ENCODE data around the gene HAUS3.

The HAUS3 gene

DNA sequence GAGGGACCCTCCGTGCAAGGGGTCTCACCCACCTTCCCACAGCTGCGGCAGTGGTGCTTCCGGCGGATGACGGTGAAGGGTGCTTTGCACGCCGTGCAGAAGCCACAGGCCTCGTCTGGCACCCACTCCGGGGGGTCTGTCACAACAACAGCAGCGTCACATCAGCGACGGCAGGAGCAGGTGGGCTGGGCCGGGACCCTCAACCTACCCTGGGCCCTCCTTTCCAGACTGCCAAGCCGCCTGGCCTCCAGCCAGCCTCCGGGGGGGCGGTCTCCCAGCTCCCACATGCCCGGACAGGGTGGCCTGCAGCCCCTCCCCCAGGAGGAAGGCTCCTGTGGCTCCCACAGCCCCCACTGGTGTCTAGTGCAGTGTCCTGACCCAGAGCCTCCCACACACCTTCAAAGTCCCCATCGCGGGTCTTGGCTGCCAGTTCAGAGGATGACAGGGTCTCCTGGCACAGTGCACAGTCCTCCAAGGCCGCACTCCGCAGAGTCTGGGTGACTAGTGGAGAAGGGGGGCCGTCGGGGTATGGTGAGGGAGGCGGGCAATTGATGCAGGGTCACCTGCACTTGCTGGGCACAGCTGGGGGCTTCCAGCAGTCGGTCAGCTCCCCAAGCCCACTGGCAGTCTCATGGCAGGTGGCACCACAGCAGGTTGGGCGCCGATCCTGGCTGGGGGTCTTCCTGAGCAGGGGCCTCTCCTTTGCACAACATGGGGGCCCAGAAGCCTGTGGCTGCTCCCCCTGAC is 29.5 kb upstream of the HAUS3 start:
- Mint-ChIP-seq H3K9me3 (no peaks in the 10 kb centered on the region), H3K4me3 (no peak overlapping the region), H3K36me3 (ENCODE audit: low read depth) (no peaks in the 10 kb centered on the region), H3K27me3 (ENCODE audit: low read depth) (no peaks in the 10 kb centered on the region), H3K27ac (no peak overlapping the region), H3K4me1 (ENCODE audit: low read depth) (no peaks in the 10 kb centered on the region)

DNA sequence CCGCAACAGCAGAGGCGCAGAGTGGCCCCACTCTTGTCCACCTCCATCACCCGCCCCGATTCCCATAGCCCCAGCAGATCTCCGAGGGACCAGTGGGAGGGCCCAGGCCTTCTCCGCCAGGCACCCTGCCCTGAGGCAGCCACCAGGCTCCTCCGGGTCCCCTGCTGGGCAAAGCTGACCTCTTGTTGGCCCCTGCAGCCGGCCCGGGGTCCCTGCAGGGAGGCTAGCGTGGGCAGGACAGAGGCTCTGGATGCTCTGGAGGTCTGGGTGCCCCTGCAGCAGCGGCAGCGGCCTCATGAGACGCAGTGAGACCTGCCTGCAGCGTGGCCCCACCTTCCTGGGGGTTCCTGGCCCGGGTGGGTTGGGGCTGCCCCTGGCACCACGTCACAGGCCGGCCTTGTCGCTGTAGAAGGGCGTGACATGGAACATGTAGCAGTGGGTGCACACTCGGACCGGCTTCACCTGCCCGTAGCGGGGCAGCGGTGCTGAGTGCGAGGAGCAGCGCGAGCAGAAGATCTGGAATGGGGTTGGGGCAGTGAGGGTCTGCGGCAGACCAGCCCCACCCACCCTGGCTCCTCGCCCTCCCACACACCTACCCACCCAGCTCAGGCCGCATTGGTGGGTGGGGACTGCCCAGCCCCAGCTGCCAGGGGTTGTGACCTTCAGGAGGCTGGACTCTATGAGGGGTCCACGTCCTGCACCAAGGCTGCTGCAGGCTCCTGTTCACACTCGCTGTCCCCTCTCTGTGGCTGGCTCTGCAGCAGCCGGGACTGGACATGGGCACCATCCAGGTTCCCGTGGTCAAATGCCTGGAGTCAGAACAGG is 28.6 kb upstream of the HAUS3 start:
- no peak overlapping the region for H3K4me3 Mint-ChIP-seq
- H3K27ac Mint-ChIP-seq: no peak overlapping the region
- H3K27me3 Mint-ChIP-seq (ENCODE audit: low read depth): no peaks in the 10 kb centered on the region
- H3K9me3 Mint-ChIP-seq: no peaks in the 10 kb centered on the region
- no peaks in the 10 kb centered on the region for H3K36me3 Mint-ChIP-seq (ENCODE audit: low read depth)
- no peaks in the 10 kb centered on the region for H3K4me1 Mint-ChIP-seq (ENCODE audit: low read depth)

DNA sequence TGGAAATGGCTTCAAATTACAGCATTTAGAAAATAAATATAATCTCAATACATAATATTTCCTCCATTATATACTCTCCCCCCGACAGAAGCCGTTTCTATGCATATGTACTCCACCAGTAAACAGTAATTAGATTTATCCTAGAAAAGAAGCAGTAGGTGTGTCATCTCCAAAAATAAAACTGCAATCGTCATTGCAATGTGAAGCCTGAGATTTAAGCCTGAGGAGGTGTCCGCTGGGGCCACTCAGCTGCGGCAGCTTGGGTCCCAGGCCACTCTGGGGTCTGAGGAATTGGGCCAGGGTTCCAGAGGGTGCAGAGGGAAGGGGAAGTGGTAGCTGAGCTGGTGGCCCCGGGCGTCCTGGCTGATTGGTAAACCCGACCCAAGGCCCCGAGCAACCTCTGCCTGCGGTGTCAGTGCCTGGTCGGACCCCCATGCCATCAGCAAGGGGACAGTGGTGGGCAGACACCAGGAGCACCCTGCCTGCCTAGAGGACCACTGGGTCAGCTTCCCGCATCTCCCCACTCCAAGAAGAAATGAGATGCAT is 27.8 kb upstream of the HAUS3 start:
- Mint-ChIP-seq H3K36me3 (ENCODE audit: low read depth) (no peaks in the 10 kb centered on the region), H3K4me3 (no peak overlapping the region), H3K4me1 (ENCODE audit: low read depth) (no peaks in the 10 kb centered on the region), H3K9me3 (no peaks in the 10 kb centered on the region), H3K27ac (no peak overlapping the region), H3K27me3 (ENCODE audit: low read depth) (no peaks in the 10 kb centered on the region)

DNA sequence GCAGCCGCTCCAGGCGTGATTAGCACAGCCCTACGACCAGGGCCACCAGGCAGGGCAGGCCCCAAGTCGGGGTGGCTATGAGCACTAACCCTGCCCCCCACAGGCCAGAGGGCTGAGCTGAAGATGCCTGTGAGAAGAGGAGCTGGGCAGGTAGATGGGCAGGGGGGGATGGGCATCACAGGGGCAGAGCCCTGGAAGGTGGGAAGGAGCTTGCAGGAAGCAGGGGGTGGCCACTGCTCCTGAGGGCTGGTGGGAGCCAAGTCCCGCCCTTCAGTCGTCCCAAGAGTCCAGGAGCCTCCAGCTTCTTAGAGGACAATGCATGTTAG is 27.2 kb upstream of the HAUS3 start:
- Mint-ChIP-seq H3K27me3 (ENCODE audit: low read depth) (no peaks in the 10 kb centered on the region), H3K4me3 (no peak overlapping the region), H3K9me3 (no peaks in the 10 kb centered on the region), H3K27ac (no peak overlapping the region), H3K36me3 (ENCODE audit: low read depth) (no peaks in the 10 kb centered on the region), H3K4me1 (ENCODE audit: low read depth) (no peaks in the 10 kb centered on the region)

DNA sequence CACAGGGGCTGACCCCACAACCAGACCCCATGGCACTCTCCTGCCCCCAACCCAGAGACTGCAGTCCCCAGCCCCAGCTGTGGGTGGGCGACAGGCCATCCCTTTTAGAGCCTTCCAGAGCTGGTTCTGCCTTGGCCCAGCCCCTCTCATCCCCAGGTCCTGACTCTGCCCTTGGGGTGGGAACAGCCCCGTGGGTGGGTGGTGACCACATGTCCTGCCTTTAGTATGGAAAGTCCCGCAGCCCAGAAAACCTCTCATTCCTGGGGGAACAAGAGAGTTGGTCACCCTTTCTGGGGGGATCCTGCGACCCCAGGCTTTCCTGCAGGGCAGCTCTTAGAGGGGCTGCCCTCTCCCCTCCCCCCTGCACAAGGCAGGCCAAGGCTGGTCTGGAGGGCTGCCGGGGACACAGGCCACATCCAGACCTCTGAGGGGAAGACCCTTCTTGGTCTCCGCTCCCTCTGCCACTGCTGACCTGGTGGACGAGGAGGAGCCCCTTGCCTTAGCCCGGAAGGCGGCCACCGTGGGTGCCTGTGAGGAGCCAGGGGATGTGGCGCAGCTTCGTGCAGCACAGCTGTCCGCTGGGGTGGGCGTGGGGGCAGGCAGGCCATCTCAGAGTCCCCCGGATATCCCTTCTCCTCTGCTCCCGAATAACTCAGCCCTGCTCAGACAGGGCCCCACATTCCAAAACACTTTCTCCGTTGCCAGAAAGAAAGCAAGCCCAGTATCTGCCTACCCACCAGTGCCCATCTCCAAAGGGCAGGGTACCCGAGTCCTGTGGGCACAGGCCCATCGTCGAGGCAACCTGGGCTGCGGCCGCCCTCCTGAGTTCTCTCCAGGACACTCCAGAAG is 26.7 kb upstream of the HAUS3 start:
- H3K9me3 Mint-ChIP-seq: no peaks in the 10 kb centered on the region
- H3K27ac Mint-ChIP-seq: no peak overlapping the region
- no peaks in the 10 kb centered on the region for H3K27me3 Mint-ChIP-seq (ENCODE audit: low read depth)

DNA sequence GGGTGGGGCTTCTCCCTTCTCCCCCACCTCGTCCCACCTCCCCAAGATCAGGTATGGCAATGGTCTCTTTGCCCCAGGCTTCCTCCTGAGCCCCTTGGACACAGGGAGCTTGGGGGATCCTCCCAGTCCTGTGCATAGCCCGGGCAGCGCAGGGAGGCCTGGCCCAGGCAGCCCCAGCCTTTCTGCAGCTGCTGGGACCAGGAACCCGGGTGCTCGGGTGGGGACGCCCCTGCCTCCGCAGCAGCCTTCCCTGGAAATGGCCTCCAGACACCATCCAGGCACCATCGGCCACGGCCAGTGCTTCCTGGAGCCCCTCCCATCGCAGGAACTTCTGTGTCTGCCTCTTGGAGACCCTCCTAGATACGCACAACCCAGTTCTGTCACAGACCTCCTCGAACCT is 25.9 kb upstream of the HAUS3 start:
- Mint-ChIP-seq H3K36me3 (ENCODE audit: low read depth) (no peaks in the 10 kb centered on the region), H3K4me3 (no peak overlapping the region), H3K4me1 (ENCODE audit: low read depth) (no peaks in the 10 kb centered on the region), H3K27me3 (ENCODE audit: low read depth) (no peaks in the 10 kb centered on the region), H3K9me3 (no peaks in the 10 kb centered on the region), H3K27ac (no peak overlapping the region)

More for the DNA sequence above, 26.7 kb upstream of the HAUS3 start:
- H3K36me3 Mint-ChIP-seq (ENCODE audit: low read depth): no peaks in the 10 kb centered on the region
- no peak overlapping the region for H3K4me3 Mint-ChIP-seq
- H3K4me1 Mint-ChIP-seq (ENCODE audit: low read depth): no peaks in the 10 kb centered on the region

DNA sequence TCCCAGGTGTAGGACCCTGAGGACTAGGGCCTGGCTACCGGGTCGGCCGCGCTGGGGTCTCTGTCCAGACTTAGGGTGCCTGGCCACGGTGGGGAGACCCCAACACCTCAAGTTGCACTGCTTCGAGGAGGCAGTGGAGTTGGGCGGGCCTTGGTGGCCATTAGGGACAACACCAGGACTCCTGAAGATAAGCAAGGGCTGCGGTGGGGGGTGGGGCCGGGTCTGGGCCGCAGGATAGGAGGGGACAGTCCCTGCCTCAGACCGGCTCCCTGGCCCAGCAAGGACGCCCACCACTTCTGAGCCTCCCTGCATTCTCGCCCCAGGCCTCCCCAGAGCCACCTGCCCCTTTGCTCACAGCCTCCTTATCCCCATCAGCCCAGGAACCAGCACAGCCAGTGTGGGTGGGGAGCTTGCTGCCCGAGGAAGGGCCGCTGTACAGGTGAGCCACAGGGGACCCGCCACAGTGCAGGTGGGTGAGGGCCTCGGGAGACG is 25.4 kb upstream of the HAUS3 start:
- H3K4me1 Mint-ChIP-seq (ENCODE audit: low read depth): no peaks in the 10 kb centered on the region
- H3K36me3 Mint-ChIP-seq (ENCODE audit: low read depth): no peaks in the 10 kb centered on the region
- no peaks in the 10 kb centered on the region for H3K9me3 Mint-ChIP-seq
- H3K27ac Mint-ChIP-seq: no peak overlapping the region
- no peak overlapping the region for H3K4me3 Mint-ChIP-seq
- no peaks in the 10 kb centered on the region for H3K27me3 Mint-ChIP-seq (ENCODE audit: low read depth)

DNA sequence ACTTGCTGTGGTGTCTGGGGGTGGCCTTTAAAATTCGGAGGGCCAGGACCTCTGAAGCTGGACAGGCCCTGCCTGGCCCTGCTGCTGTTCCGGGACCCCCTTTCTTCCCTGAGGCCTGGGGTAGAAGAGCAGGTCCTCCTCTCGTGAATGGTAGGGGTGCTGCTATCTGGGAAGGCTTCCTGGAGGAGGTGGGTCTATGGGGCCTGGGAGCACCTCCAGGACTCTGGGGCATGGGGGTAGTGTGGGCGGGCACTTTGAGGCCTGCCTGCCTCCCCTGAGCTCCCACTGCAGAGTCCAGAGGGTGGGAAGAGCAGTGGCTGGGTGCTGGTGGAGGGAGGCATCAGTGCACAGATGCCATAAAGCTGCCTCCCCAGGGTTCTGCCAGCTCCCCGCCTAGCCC is 24.9 kb upstream of the HAUS3 start:
- H3K36me3 Mint-ChIP-seq (ENCODE audit: low read depth): no peaks in the 10 kb centered on the region
- H3K4me3 Mint-ChIP-seq: no peak overlapping the region
- no peaks in the 10 kb centered on the region for H3K27me3 Mint-ChIP-seq (ENCODE audit: low read depth)
- H3K27ac Mint-ChIP-seq: no peak overlapping the region
- no peaks in the 10 kb centered on the region for H3K4me1 Mint-ChIP-seq (ENCODE audit: low read depth)
- H3K9me3 Mint-ChIP-seq: no peaks in the 10 kb centered on the region

DNA sequence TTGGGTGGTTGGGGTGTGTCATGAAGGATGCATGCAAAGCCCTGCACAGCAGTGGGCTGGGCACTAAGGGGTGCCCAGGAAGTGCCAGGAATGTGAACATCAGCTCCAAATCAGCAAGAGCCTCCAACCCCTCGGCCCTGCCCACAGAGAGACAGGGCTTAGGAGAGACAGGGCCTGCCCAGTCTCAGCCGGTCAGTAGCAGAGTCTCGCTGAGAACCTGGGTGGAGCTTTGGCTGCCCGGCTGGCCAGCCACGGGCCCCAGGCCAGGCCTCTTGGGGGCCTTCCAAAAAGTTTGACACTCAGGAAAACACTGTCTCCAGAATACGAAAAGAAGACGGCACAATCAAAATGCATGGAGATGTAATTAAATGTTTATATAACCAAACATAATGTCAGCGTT is 24.3 kb upstream of the HAUS3 start:
- Mint-ChIP-seq H3K36me3 (ENCODE audit: low read depth) (no peaks in the 10 kb centered on the region), H3K27ac (no peak overlapping the region), H3K27me3 (ENCODE audit: low read depth) (no peaks in the 10 kb centered on the region), H3K9me3 (no peaks in the 10 kb centered on the region), H3K4me3 (no peak overlapping the region), H3K4me1 (ENCODE audit: low read depth) (no peaks in the 10 kb centered on the region)

DNA sequence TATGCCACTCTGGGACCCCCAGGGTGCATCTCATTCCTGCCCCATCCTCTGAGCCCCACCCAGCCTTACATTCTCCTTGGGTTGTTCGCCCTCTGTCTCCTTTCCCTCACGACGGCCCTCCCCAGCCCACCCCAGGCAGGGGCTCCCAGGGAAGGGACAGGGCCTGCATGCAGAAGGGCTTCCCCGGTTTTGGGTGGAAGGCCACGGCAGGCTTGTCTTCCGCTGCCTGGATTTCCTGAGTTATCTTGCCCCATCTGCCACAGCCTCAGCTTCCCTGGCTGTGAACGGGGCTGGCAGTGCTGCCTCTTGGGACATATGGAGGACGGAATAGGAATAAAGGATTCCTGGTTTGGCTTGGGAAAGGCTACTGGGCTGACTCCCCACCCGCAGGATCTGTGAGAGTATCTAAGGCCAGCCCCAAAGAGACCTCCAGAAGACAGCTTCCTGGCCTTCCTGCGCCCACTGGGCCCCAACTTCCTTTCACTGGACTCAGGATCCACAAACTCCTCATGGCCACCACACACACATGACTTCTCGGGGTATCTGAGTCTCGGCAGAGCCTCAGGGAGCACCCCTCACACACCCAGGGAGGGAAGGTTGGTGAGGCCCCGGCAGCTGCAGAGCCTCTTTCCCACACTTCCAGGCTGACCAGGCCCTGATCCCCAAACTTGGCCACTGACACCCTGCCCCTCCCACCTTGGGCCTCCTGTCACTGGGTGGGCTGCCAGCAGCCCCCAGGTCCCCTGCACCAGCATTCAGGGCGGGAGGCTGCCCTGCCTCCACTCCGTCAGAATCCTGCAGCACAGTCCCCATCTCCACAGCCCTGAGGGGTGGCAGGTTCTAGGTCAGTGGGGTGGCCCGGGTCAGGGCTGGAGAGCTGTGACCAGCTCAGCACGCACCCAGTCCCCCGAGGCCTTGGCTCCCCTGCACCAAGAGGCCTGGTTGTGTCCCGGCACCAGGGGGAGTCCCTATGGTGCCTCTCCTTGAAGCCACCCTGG is 23.5 kb upstream of the HAUS3 start:
- Mint-ChIP-seq H3K4me1 (ENCODE audit: low read depth) (no peaks in the 10 kb centered on the region), H3K27me3 (ENCODE audit: low read depth) (no peaks in the 10 kb centered on the region), H3K4me3 (no peak overlapping the region), H3K9me3 (no peaks in the 10 kb centered on the region), H3K27ac (peak overlapping the region; percentile 41), H3K36me3 (ENCODE audit: low read depth) (no peaks in the 10 kb centered on the region)

DNA sequence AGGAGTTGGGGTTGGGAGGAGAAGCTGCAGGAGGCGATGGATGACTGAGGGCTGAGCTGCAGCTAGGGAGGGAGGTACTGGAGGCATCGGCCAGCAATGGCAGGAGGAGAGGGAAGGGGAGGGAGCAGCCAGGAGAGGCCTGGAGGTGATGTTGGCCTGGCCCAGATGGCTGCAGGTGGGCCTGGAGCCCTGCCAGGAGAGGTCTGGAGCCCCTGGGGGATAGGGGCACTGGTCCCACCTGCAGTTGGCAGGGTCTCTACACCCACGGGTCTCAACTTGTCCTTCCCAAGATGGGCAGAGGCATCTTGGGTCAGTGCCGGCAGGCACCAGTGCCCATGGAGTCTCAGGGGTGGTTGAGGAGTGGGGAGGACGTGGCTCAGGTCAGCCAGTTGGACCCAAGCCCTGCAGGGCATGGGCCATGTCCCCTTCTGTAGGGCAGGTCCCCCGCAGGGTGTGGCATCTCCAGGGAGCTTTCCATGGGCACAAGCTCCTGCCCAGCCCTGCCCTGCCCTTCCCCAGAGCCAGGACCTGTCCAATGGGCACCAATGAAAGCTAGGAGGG is 22.6 kb upstream of the HAUS3 start:
- Mint-ChIP-seq H3K27ac (no peak overlapping the region), H3K4me1 (ENCODE audit: low read depth) (no peaks in the 10 kb centered on the region), H3K27me3 (ENCODE audit: low read depth) (no peaks in the 10 kb centered on the region), H3K4me3 (no peak overlapping the region), H3K9me3 (no peaks in the 10 kb centered on the region), H3K36me3 (ENCODE audit: low read depth) (no peaks in the 10 kb centered on the region)

DNA sequence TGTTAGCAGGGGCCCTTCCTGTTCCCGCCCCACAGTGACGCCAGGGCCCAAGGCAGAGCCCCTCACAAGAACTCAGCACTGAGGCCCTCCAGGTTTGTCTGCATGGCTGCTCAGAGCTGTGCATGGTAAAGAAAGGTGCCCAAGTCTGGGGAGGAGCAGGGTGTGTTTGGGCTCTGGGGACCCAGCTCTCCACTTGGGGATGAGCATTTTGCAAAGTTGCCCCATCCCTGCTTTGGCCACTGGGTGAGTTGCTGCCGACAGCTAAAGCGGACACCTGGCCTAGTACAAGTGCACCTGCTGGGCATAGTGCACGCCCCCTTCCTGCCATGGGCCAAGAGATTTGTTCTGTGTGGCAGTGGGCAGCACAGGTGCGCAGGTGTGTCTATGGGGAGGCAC is 22.0 kb upstream of the HAUS3 start:
- Mint-ChIP-seq H3K27ac (no peak overlapping the region), H3K9me3 (no peaks in the 10 kb centered on the region), H3K36me3 (ENCODE audit: low read depth) (no peaks in the 10 kb centered on the region), H3K27me3 (ENCODE audit: low read depth) (no peaks in the 10 kb centered on the region), H3K4me1 (ENCODE audit: low read depth) (no peaks in the 10 kb centered on the region), H3K4me3 (peak overlapping the region; percentile 14)

DNA sequence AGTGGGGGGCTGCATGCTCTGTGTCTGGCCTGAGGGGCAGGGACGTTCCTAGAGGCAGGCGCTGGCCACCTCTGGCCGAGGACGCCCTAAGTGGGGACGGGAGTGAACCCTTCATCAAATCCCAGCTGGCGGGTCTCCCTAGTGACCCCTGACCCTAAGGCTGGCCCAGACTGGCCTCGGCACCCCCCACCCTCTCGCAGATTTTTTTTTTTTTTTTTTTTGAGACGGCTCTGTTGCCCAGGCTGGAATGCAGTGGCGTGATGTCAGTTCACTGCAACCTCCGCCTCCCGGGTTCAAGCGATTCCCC is 21.0 kb upstream of the HAUS3 start:
- no peak overlapping the region for H3K27ac Mint-ChIP-seq
- no peaks in the 10 kb centered on the region for H3K36me3 Mint-ChIP-seq (ENCODE audit: low read depth)
- H3K4me1 Mint-ChIP-seq (ENCODE audit: low read depth): no peaks in the 10 kb centered on the region
- no peaks in the 10 kb centered on the region for H3K9me3 Mint-ChIP-seq
- peak overlapping the region; percentile 62 for H3K4me3 Mint-ChIP-seq
- no peaks in the 10 kb centered on the region for H3K27me3 Mint-ChIP-seq (ENCODE audit: low read depth)

Measured in T-helper 1 cell treated with Interleukin-12 subunit alpha and Interleukin-12 subunit beta and Interleukin-4 antibody, amounts not matched to agents 30 μg/mL and 1 μg/mL, for 36 hours (primary cell).